ENCODE data around the gene SLC6A20. TPM values are rescaled to one million over a fixed set of nuclear protein-coding genes. Genes with fewer than 3 reads are reported as not detected.

SLC6A20 gene
- total RNA-seq, 1 experiment from 2014 or later, result 0.89 TPM

GRCh38 chr3:45758871-45759270 is 37.5 kb downstream of the SLC6A20 start:
- H3K79me2 ChIP-seq (ENCODE audit: insufficient read depth, low read length), result no peaks in the 10 kb centered on the region
- ATAC-seq, result no peak
- CTCF ChIA-PET, result interaction anchor here (1.0 to 5.7 kb wide), 3 partner anchors 73 to 251 kb away, joined by 3 to 65 read pairs (median 4); no protein-coding TSS in a partner anchor
- H3K36me3 ChIP-seq (ENCODE audit: control insufficient read depth in 1 of 2, insufficient read depth in 2 of 2, low read length in 2 of 2), result no peaks in the 10 kb centered on the region
- BruUV-seq (replicated peaks), result no TSS peak
- no peak overlapping the region for H3K4me3 ChIP-seq (replicated peaks in 1 of 2; ENCODE audit: low read depth in 1 of 2, low read length in 2 of 2)
- H3K9me2 ChIP-seq (ENCODE audit: insufficient read depth), result no peaks in the 10 kb centered on the region
- no peaks in the 10 kb centered on the region for H3K27me3 ChIP-seq (ENCODE audit: insufficient read depth, low read length)
- H2AFZ ChIP-seq (ENCODE audit: low read depth, low read length, poor library complexity, severe bottlenecking), result no peak overlapping the region
- POLR2A ChIA-PET, result no interaction called here
- no peak for DNase-seq (ENCODE audit: low read depth, low spot score)
- H3K9ac ChIP-seq (ENCODE audit: low read length), result no peak overlapping the region
- TF ChIP-seq EGR1 (IDR thresholded peaks at IDR 0.05; ENCODE audit: low read depth), result no peak
- TF ChIP-seq ATF3 (IDR thresholded peaks at IDR 0.05), result no peak
- no peak for TF ChIP-seq YY1 (IDR thresholded peaks at IDR 0.05; ENCODE audit: extremely low read depth, insufficient replicate concordance, low read depth, low read length)
- no peak for TF ChIP-seq SRF (IDR thresholded peaks at IDR 0.05; ENCODE audit: low read depth)
- no peak for TF ChIP-seq MAX (IDR thresholded peaks at IDR 0.05)
- no peak for TF ChIP-seq POLR2A (IDR thresholded peaks at IDR 0.05; ENCODE audit: borderline replicate concordance, extremely low read depth, insufficient read depth, insufficient read length)
- TF ChIP-seq EZH2 (IDR thresholded peaks at IDR 0.05), result no peak
- no peak for TF ChIP-seq POLR2AphosphoS5 (IDR thresholded peaks at IDR 0.05; ENCODE audit: low read depth, low read length)
- no peak for TF ChIP-seq CTCF (IDR thresholded peaks at IDR 0.05 in 2 of 3, conservative IDR thresholded peaks at IDR 0.05 in 1 of 3; ENCODE audit: borderline replicate concordance in 1 of 3, insufficient read depth in 1 of 3, low read depth in 2 of 3, low read length in 2 of 3)
- no peak for TF ChIP-seq ZBTB33 (IDR thresholded peaks at IDR 0.05; ENCODE audit: extremely low read depth, insufficient replicate concordance, low read length)
- TF ChIP-seq REST (IDR thresholded peaks at IDR 0.05; ENCODE audit: low read depth), result no peak
- no peak for TF ChIP-seq SP1 (IDR thresholded peaks at IDR 0.05; ENCODE audit: low read depth)
- no peak for TF ChIP-seq ELF1 (IDR thresholded peaks at IDR 0.05; ENCODE audit: borderline replicate concordance, low read depth)
- TF ChIP-seq CBX3 (IDR thresholded peaks at IDR 0.05; ENCODE audit: low read depth), result no peak
- H3K9me3 ChIP-seq (ENCODE audit: control insufficient read depth in 1 of 2, insufficient read depth in 1 of 2, low read depth in 1 of 2, low read length in 2 of 2), result no peaks in the 10 kb centered on the region
- no peak overlapping the region for H3K27ac ChIP-seq (ENCODE audit: low read depth, low read length)
- RAD21 ChIA-PET (ENCODE audit: low non-redundant PET in 1 of 2, low total read pairs in 2 of 2, uncharacterized antibody in 2 of 2, unreplicated experiment in 2 of 2), result interaction anchor here in 1 of 2 experiments (0.9 kb wide), 1 partner anchor 170 kb away, joined by 3 read pairs; no protein-coding TSS in a partner anchor
- intact Hi-C loops (cut with micrococcal nuclease), result no loop called here
- H4K20me1 ChIP-seq (ENCODE audit: insufficient read depth), result no peaks in the 10 kb centered on the region
- H3K4me2 ChIP-seq (ENCODE audit: low read length), result no peak overlapping the region
- H3K4me1 ChIP-seq (ENCODE audit: control insufficient read depth in 1 of 2, insufficient read depth in 2 of 2, low read length in 2 of 2), result peaks cover 10 to 18% of the 10 kb centered on the region in 2 experiments; a peak in 3 of 4 replicates
